Stimulated activated CD4-positive, alpha-beta T cell treated with anti-CD3 and anti-CD28 coated beads, Interleukin-15, amount 100 ng/mL, for 24 hours (primary cell): ENCODE data around the gene AGAP1.

Experiments
- DNase-seq: peaks from one replicate; pipeline ENCODE4 v3.0.0-alpha.2; 2020

AGAP1 gene

DNA sequence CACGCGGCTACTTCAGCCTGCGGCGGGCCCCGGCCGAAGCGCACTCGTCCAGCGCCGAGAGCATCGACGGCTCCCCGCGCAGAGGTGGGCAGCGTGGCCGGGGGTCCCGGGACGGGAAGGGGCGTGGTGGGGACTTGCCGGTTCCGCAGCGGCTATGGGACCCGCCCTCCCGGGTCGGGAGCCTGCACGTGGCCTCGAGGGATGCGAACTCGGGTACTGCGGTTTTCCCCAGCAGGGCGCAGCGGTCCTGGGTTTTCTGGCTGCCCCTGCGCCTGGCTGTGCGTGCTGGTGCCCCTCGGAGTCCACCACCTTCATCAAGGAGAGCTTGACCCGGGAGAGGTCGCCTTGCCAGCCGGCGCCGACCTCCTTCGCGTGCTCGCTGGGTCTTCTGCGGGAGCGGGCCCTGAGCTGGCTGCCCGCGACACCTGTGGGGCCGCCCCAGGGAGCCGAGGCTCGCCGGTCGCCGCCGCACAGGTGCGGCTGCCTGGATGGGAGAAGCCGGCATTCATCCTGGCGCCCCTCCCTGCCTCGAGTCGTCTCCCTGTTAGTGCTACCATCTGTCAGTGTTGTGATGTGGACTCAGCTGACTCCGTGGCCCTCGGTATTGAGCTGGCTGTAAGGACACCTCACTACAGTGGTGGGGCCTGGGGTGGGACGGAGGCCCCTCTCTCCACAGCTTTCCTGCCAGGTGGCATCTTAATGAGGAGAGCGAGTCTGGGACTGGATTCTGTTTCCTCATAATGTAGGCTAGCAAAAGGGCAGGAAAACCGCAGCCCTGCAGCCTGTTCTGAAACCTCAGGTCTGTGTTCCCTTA lies 177.3 kb downstream of the AGAP1 start:
- DNase-seq: no peak

DNA sequence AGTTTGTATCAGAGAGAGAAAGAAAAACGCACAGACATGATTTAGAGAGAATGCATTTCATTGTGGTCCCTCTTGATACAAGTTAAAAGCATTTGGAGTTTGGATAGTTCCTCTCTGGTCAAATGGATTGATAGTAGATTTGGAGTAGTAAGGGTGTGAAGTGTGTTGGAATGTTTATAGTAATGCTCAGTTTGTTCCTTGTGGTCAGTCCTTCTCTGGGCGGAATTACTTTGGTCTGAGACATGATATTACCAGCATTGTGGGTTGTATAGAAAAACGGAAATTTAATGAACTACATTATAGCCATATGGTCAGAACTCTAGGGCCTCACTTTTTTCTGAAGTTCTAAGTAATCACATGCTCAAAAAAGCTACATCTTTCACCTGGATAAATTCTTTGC lies 178.9 kb downstream of the AGAP1 start:
- DNase-seq: no peak

DNA sequence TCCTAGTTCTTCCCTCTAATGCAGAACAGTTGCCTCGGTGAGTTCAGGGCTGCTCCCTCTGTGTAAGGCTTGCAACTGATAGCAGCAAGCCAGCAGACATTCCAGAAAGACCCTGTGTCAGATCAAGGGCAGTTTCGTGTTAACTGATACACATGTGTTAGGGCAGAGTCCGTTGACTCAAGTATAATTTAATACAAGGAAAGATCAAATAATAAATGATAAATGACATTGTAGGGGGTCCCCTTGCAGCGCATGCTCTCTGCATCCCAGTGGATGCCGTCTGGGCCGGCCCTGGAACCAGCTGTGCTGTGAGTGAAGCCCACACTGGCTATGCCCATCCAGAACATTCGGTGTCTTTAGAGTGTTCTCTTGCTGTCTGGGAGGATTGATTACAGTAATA lies 180.3 kb downstream of the AGAP1 start:
- DNase-seq: no peak

DNA sequence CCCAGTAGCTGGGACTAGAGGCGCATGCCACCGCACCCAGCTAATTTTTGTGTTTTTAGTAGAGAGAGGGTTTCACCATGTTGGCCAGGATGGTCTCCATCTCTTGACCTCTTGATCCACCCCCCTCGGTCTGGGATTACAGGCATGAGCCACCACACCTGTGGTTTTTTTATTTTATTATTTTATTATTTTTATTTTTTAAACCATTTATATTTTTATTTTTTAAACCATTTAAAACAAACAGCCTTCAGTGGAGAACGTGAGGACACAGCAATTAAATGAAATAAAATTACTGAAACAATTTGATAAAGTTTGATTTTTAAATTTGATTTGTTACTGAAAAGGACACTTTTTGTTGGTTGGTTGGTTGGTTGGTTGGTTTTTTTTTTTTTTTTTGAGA lies 181.0 kb downstream of the AGAP1 start:
- no peak for DNase-seq

DNA sequence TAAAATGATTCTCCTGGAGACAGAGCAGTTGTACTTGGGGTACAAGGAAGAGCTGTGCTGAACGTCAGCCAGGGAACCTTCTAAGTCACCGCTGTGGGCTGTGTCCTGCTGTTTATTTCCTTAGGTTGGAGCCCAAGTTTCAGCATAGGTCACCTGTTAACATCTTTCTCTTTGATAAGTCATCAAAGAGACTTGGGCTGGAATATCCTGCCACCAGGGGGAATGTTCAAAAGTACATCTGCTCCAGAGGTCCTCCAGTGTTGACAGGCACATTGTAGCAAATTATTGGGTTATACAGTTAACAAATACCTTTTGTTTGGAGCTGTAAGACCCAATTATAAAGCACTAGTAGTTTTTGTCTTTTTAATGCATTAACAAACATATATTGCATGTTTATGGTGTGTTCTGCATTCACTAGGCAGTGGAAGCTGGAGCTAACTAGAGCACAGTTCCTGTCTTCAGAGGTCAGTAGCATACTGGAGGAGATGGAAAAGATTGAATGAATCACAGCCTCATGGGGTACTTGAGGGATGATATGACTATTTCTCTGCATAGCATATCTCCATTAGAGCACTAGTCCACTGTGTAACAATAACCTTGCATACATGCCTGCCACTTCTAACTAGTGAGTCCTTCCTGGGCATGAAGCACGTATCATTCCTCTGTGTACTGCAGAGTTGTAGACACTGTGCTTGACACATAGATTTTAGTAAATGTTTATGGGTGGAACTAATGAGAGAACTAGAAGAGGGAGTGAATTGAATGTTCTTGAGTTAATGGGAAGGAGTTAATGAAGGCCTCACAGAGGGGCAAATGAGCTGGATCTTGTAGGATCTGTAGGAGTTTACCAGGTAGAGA lies 182.1 kb downstream of the AGAP1 start:
- no peak for DNase-seq

DNA sequence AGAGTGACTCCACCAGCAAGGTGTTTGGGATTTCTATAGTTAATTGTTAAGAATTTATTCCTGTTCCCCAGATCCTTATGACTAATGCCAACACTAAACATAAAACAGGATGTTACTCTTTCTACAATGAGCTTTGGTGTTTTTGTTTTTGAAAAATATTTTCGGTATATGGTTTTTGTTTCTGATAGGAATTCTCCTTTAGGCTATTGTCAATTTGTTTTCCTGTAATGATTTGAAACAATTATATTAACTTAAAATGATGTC lies 182.6 kb downstream of the AGAP1 start:
- DNase-seq: no peak

DNA sequence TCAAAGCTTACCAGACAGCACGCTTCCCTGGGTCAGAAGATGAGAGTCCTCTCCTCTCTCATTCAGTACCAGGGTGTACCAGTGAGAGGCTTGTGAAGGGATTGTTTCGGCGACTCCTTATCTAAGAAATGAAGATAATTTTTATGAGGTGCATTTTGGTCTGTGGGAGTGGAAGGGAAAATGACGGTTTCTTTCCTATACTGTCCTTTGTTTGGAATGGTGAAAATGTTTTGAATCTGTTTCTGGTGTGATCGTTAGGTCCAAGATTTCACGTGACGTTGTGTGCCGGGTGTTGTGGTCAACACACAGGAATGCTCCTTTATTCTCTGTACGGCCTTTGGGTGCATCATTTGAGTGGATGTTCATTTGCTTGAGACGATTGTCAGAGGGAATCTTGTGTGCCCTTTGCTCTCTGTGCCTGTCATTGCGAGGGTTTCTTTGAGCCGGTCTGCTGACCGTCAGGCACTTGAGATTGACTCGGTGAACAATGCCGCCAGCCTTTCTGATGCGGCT lies 183.5 kb downstream of the AGAP1 start:
- no peak for DNase-seq

DNA sequence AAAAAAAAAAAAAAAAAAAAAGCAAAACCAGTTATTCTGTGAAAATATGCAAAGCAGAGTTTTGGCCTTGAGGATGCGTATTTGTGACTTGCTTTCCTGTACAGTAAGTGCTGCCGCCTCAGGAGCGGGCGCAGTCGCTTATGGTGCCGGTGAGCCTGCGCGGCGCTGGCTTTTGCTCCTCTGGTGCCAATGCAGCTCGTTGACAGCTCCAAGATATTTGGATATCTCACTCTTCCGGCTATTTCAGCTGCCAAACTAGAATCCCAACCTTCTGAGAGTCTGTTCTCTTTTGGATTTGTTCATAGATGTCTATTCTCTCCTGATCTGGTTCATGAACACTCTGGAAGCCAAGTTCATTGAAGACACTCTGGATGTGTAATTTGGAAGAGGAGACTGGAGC lies 184.1 kb downstream of the AGAP1 start:
- no peak for DNase-seq

DNA sequence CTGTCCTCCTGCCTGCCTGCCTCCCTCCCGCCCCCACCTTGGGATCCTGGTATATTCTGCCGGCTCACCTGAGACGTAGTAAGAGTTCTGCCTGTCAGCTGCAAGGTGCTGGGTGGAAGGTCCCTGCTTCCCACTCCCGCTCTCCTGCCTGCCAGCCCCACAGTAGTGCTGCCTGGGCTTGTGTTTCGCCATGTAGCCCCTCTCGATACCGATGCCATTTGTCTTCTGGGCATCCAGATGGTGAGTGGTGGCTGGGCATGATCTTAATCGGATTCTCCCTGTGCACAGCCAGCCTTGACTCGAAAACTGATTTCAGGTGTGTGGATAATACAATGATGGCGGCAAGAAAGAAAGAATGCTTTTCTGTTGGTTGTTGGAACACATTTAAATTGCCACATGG lies 184.9 kb downstream of the AGAP1 start:
- DNase-seq: no peak

DNA sequence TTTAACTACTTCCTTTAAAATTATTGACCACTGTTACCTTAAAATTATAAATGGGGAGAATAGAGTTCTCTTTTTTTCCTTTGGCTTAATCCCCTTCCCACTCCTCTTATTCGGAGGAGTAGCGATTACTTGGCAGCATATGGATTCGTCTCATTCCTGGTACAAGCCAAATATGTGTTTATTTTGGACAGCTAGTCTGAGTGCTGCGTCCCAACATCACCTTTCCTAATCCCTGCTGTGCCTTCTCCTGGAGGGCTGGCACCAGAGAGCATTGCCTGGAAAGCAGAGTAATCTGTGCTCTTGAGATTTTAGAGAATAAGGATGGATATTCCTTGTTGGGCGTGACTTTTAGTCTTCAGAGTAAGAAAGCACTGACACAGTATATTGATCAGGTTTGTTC lies 185.6 kb downstream of the AGAP1 start:
- DNase-seq: no peak

DNA sequence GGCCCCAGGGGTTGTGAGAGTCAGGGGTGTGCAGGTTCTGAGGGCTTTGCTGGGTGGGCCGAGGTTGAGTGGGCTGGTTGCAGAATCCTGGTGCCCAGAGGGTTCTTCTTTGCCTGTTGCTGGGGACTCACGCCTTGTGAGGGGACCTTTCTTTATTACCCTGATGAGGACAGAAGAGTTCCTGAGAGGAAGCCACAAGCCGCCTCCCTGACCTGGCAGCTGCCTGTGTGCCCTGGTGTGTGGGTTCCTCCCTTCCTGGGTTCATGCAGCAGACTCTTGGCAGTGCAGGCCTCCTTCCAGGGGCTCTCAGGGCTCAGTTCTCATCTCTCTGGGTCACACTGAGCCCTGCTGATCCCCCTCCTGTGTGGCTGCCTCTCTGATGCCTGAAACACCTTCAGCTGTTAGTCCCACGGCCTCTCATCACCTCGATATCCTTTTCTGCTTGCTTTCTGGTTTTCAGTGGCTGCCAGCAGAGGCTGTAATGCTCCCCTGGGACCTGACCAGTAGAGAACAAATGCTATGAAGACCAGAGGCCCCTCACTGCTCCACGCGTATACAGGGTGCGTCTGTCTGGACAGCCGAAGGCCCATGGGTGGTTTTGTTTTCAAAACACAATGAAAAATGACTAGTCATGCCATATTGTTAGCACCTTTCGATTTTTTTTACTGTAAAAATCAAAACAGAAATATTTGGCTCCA lies 191.3 kb downstream of the AGAP1 start:
- DNase-seq: no peak

DNA sequence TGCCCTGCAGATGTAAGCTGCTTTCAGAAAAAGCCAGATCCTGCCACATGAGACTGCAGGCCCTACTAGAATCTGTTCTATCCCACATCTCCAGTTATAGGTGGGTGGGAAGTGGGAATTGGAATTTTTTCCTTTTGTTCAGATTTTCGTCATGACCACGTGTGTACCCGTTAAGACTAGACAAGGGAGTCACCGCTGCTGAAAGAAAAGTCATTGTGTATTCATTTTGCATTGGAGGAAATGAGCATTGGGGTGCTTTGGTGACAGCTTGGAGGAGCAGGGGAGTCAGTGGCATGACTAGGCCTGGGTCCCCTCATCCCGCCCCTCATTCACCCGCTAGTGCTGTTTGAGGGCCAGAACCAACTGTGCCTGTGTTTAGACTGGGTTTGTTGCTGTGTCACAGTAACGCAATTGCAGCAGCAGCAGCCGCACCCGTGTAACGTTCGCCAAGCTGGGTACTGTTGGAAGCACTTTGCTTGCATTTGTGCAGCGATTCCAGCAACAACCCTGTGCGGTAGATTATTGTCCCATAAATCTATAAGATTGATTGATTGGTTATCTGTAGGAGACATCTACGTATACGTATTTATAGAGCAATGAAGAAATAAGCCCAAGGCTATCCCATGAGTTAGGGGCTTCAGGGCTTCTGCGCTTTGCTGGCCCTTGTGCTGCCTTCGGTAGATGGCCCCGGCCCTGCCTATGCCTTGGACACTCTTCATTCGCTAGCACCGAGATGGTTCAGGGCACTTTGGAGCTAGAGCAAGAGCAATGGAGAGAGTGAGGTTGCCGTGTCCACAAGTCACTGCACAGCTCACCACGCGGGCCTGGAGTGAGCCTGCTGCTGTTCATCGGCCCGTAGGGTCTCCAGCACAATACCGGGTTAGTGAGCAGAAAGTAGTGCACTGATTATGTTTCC lies 194.9 kb downstream of the AGAP1 start:
- DNase-seq: no peak

DNA sequence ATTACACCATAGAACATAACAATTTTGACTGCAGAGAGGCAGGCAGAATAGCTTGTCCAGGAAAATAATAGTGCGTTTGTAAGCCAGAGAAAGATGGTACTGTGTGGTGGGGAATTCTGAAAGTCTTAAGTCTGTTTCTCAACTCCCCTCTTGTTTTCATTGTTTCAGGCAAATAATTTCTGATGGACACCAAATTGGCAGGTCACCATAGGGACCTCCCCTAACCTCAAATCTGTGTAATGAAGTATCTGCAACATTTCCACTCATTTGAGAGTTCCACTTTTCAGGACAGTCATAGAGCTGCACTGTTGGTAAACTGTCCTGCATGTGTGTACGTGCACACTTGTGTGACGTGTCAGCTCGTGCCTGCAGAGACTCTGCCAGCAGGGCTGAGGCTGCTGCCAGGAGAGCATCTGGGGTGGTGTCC lies 195.6 kb downstream of the AGAP1 start:
- DNase-seq: no peak

DNA sequence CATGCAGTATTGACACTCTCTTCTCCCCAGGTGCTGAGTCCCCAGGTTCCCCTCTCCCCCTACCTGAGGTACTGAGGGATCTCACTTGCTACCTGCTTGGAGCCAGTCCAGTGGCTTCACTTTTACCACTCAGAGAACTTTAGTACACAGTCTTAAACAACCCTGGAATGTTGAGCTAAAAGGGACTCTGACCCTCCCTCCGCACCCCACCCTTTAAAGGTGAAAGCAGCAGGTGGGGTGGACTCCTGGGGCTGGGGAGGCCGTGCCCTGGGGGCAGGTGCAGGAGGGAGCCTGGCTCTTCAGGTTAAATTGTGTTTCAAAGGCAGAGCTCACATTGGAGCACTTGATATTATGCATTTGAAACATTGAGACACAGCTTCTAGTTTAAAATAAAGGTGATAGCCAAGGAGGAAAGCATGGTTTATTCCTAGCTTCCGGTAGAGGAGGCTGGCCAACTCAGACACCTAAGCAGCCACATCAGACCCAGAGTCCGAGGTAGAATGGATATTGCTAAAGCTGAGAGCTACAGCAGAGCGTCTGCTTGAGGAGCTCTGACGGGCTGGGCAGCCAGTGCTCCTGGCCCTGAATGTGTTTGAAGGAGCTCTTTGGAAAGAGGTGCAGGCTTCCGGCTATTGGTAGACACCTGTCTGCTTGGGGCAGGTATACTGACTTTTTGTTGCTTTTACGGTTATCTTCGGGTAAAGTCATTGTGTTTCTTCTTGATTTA lies 196.4 kb downstream of the AGAP1 start:
- DNase-seq: no peak

DNA sequence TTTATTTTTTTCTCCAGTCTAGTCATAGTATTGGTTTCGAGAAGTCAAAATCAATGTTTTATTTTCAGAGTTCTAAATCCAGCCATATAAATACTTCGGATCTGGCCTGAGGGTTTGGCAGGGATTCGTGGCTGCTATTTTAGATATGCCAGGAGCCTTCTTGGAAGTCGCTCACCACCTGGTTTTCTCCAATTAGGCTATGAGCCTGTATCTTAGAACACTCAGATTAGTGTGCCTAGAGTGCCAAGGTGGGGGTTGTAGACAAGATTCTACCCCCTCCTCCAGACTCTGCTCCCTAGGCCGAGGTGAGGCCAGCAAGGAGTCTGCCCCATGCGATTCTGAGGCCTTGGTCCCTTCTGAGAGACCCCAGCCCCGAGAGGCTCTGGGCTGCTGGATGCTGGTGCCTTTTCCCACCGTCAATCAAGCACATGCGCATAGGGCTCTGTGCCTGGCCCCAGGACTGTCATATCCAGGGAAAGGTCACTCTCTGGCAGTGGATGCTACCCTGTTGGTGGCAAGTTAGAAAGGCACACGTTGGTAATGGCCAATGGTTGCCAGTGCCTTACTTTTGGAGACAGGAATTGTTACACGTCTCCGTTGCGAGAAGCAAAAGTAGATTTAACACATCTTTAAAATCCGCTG lies 197.1 kb downstream of the AGAP1 start:
- DNase-seq: no peak

DNA sequence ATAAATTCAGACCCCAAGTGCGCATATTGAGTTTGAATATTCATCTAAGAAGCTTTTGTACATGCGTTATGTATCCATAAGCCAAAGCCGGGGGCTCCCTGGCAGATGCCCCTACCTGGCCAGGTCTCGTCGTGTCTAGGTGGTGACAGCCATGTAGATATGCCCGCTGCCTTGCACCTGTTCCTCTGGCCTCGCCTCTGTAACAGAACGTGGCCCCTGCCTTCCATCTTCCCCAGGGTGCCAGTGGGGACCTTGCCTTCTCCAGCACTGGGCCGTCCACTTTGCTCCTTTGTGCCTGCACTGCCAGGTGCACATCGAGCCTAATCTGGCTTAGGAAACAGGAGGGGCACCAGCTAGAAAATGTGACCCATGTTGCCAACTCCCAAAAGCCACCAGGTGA lies 198.2 kb downstream of the AGAP1 start:
- DNase-seq: no peak

DNA sequence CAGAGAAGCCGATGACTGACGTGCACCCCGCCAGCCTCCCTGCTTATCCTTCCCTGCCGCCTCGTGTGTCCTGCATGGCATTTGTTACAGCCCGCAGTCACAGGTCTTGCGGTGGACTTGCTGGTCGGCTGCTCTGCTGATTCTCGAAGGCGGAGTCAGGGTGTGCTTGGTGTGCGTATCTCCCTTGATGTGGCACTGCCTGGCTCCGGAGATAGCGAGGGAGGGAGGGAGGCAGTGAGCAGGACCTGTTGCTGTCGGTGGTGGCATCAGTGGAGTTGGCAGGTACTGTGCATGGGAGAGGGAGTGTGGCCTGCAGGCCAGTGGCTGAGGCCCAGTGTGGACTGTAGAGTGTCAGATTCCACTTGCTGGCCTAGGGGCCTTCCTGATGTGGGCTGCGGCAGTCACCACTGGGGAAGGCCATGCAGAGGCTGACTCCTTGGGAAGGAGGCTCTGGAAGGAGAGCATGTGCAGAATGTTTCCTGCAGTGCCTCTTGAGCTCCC lies 198.9 kb downstream of the AGAP1 start:
- no peak for DNase-seq

DNA sequence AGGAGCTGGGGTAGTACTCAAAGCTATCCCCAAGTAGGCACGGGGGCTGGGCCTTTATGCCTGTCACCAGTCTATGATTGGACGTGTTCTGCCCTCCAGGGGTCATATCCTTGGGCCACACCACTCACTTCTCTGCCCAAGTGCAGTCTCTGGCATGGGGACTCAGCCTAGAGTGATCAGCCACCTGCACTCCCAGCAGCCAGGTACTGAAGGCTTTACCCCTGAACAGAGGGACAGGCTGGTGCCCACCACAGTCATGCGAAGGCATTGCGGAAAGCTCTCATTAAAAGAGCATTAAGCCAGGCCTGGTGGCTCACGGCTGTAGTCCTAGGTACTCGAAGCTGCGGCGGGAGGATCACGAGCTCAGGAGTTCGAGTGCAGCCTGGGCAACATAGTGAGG lies 199.4 kb downstream of the AGAP1 start:
- no peak for DNase-seq

DNA sequence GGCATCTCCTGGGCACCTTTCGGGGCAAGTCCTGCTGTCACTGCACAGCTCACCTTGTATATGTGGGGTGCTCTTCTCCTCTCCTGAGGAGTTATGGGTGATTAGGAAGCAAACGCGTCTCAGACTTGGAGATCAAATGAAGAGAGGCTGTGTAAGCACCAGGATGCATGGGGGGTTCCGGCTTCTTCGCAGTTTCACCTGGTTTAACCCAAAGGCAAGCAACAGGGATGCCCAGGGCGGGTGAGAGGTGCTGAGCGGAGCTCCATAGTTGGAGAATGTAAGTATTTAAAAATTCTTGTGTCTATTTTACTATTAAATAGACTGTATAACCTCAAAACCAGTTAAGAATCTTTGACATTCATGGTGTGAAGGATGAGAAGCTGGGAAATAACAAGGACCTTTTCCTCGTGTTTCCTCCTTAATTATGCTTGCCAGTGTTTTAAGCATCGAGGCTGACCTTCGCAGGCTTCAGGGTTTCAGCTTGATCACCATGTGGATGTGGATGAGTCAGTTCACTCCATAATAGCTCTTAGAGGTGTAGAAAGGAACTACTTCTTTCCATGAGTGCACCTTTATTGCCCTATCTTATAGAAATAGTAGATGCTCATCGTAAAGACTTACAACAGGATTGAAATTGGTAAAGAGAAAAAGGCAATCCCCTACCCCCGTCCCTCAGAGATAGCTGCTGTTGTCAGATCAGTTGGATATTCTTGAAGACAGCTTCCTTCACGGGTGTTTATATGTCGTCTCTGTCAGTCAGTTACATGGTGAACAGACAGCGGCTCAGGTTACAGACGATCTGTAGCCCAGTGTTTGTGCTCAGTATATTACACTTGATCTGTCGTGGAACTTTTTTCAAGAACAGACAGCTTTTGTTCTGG lies 201.1 kb downstream of the AGAP1 start:
- DNase-seq: no peak

DNA sequence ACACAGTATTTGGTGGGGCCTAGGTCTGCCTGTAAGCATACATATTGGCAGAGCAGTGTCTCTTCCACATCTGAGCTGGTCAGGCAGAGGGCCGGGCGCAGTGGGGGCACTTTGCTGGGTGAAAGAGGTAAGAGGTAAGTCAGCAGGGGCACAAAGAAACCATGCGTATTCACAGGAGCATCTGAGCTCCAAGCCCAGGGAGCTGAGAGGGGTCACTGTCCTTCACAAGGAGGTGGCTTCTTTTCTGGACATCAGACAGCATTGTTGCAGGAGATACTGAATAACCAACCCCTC lies 201.7 kb downstream of the AGAP1 start:
- no peak for DNase-seq
